ENCODE measurements around the gene REG3A. TPM values are rescaled to one million over a fixed set of nuclear protein-coding genes. Genes with fewer than 3 reads are reported as not detected.

REG3A gene
- total and polyA plus RNA-seq, 2 donors (not counting 1 experiment from before 2014, with no cell fraction given): not detected

DNA sequence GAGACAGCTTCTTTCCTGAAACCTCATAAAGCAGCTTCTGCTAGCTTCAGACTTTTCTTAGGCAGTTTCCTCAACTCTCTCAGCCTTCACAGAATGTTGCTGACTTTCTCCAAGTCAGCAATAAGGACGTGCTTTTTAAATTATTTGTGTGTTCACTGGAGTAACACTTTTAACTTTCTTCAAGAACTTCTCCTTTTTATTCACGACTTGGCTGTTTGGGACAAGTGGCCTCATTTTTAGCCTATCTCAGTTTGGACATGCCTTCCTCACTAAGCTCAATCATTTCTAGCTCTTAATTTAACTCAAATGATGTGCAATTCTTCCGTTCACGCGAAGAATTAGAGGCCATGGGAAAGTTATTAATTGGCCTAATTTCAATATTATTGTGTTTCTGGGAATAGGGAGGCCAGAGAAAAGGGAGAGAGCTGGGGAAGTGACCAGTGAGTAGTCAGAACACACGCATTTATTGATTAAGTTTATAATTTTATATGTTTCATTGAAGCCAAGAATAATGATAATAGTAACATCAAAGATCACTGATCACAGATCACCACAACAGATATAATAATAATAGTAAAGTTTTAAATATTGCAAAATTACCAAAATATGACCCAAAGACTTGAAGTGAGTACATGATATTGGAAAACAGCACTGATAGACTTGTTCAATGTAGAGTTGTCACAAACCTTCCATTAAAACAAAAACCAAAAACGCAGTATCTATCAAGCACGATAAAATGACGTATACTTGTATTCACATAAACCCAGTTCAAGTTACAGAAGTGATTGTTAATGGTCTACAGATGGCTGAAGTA lies 34.4 kb downstream of the REG3A start:
- H3K4me1 ChIP-seq (ENCODE audit: control insufficient read depth, extremely low read depth, insufficient read depth, low read length): no peaks in the 10 kb centered on the region
- no peak overlapping the region for H3K4me3 ChIP-seq (replicated peaks in 1 of 4; ENCODE audit: control extremely low read depth in 1 of 4, insufficient read depth in 1 of 4, low read depth in 3 of 4, low read length in 4 of 4)
- no peak for DNase-seq (ENCODE audit: low read depth in 2 of 2)
- H3K27me3 ChIP-seq (ENCODE audit: control insufficient read depth, insufficient read depth, low read length): no peaks in the 10 kb centered on the region
- no peak overlapping the region for H3K4me2 ChIP-seq (ENCODE audit: extremely low read depth, insufficient read depth, low read length)
- H3K27ac ChIP-seq (ENCODE audit: insufficient read depth, low read length): no peak overlapping the region
- H3K79me2 ChIP-seq (ENCODE audit: control insufficient read depth, insufficient read depth, low read length): no peaks in the 10 kb centered on the region
- no peaks in the 10 kb centered on the region for H3K36me3 ChIP-seq (ENCODE audit: control insufficient read depth, insufficient read depth, low read length)
- no peak for TF ChIP-seq EZH2 (IDR thresholded peaks at IDR 0.05; ENCODE audit: low read length, missing control alignments)
- TF ChIP-seq CTCF (conservative IDR thresholded peaks at IDR 0.05 in 1 of 2, IDR thresholded peaks at IDR 0.05 in 1 of 2; ENCODE audit: low read depth in 1 of 2, low read length in 2 of 2): no peak
- H3K9ac ChIP-seq (ENCODE audit: insufficient read depth, low read length): no peak overlapping the region
- H2AFZ ChIP-seq (ENCODE audit: low read length): no peak overlapping the region
- no peaks in the 10 kb centered on the region for H3K9me3 ChIP-seq (ENCODE audit: control insufficient read depth, insufficient read depth, low read depth, low read length)
- H4K20me1 ChIP-seq (ENCODE audit: control insufficient read depth, extremely low read depth, insufficient read depth, low read length): no peaks in the 10 kb centered on the region

- H2AFZ ChIP-seq (ENCODE audit: low read length): no peak overlapping the region
- no peak for TF ChIP-seq CTCF (conservative IDR thresholded peaks at IDR 0.05 in 1 of 2, IDR thresholded peaks at IDR 0.05 in 1 of 2; ENCODE audit: low read depth in 1 of 2, low read length in 2 of 2)
- no peak for TF ChIP-seq EZH2 (IDR thresholded peaks at IDR 0.05; ENCODE audit: low read length, missing control alignments)
- no peaks in the 10 kb centered on the region for H3K79me2 ChIP-seq (ENCODE audit: control insufficient read depth, insufficient read depth, low read length)
- no peak for DNase-seq (ENCODE audit: low read depth in 2 of 2)
- H3K27ac ChIP-seq (ENCODE audit: insufficient read depth, low read length): no peak overlapping the region
- H3K9me3 ChIP-seq (ENCODE audit: control insufficient read depth, insufficient read depth, low read depth, low read length): no peaks in the 10 kb centered on the region
- H3K4me3 ChIP-seq (replicated peaks in 1 of 4; ENCODE audit: control extremely low read depth in 1 of 4, insufficient read depth in 1 of 4, low read depth in 3 of 4, low read length in 4 of 4): no peak overlapping the region
- H3K4me2 ChIP-seq (ENCODE audit: extremely low read depth, insufficient read depth, low read length): no peak overlapping the region
- no peaks in the 10 kb centered on the region for H4K20me1 ChIP-seq (ENCODE audit: control insufficient read depth, extremely low read depth, insufficient read depth, low read length)
- H3K36me3 ChIP-seq (ENCODE audit: control insufficient read depth, insufficient read depth, low read length): no peaks in the 10 kb centered on the region
- H3K27me3 ChIP-seq (ENCODE audit: control insufficient read depth, insufficient read depth, low read length): no peaks in the 10 kb centered on the region
- H3K9ac ChIP-seq (ENCODE audit: insufficient read depth, low read length): no peak overlapping the region
- no peaks in the 10 kb centered on the region for H3K4me1 ChIP-seq (ENCODE audit: control insufficient read depth, extremely low read depth, insufficient read depth, low read length)
These were observed 36.9 kb downstream of the REG3A start for GRCh38 chr2:79122676-79123075.

DNA sequence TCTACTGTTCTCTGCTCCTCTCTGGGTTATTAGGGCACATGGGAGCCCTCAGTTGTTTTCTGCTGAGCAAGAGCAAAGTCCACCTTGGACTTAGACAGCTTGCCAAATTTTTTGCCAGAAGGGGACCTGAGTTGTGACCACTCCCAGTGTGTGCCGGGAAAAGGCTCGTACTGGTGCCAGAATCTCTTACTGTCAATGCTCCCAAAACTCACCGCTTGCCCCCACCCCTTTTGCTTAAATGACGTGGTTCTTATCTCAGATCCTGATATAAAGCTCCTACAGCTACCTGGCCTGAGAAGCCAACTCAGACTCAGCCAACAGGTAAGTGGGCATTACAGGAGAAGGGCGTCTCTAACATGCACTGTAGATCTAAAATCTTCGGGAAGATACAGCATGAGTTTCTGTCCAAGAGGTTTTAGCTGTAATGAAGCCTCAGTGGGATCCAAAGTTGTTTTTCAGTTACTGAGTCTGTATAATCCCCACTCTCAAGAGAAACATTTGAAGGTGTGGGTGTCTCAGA lies 39.3 kb downstream of the REG3A start, which contains the start of gene REG1A:
REG1A (plus strand) TSS at position 295 of the 520 bp plus-strand sequence. CDS start 374 bp downstream, outside the sequence.
- no peak for DNase-seq (ENCODE audit: low read depth in 2 of 2)
- H3K4me3 ChIP-seq (replicated peaks in 1 of 4; ENCODE audit: control extremely low read depth in 1 of 4, insufficient read depth in 1 of 4, low read depth in 3 of 4, low read length in 4 of 4): no peak within 1 kb of the TSS
- TF ChIP-seq EZH2 (IDR thresholded peaks at IDR 0.05; ENCODE audit: low read length, missing control alignments): no peak
- no peak for TF ChIP-seq CTCF (conservative IDR thresholded peaks at IDR 0.05 in 1 of 2, IDR thresholded peaks at IDR 0.05 in 1 of 2; ENCODE audit: low read depth in 1 of 2, low read length in 2 of 2)

More for the DNA sequence above, 39.3 kb downstream of the REG3A start, which contains the start of gene REG1A:
- no peaks in the 10 kb centered on the region for H3K9me3 ChIP-seq (ENCODE audit: control insufficient read depth, insufficient read depth, low read depth, low read length)
- H3K4me1 ChIP-seq (ENCODE audit: control insufficient read depth, extremely low read depth, insufficient read depth, low read length): no peaks in the 10 kb centered on the region
- no peak within 1 kb of the TSS for H3K9ac ChIP-seq (ENCODE audit: insufficient read depth, low read length)
- H3K79me2 ChIP-seq (ENCODE audit: control insufficient read depth, insufficient read depth, low read length): no peaks in the 10 kb centered on the region
- no peaks in the 10 kb centered on the region for H3K36me3 ChIP-seq (ENCODE audit: control insufficient read depth, insufficient read depth, low read length)
- H3K27me3 ChIP-seq (ENCODE audit: control insufficient read depth, insufficient read depth, low read length): no peaks in the 10 kb centered on the region
- H2AFZ ChIP-seq (ENCODE audit: low read length): no peak within 1 kb of the TSS
- no peak within 1 kb of the TSS for H3K27ac ChIP-seq (ENCODE audit: insufficient read depth, low read length)
- no peak within 1 kb of the TSS for H3K4me2 ChIP-seq (ENCODE audit: extremely low read depth, insufficient read depth, low read length)
- no peaks in the 10 kb centered on the region for H4K20me1 ChIP-seq (ENCODE audit: control insufficient read depth, extremely low read depth, insufficient read depth, low read length)

Measured in fibroblast of lung (primary cell).